ENCODE data around the gene UGT1A6. TPM values are rescaled to one million over a fixed set of nuclear protein-coding genes. Genes with fewer than 3 reads are reported as not detected.
"Not testable (repeated sequence)": the region's sequence is repeated elsewhere in the genome, so short reads cannot be mapped to it uniquely, and the experiment has no call there.

The UGT1A6 gene
- total RNA-seq, 1 donor from 2014 or later: not detected

GRCh38 chr2:233691443-233692433, 952 bp upstream of the UGT1A6 start:
- H3K27ac Mint-ChIP-seq: no peak overlapping the region

DNA sequence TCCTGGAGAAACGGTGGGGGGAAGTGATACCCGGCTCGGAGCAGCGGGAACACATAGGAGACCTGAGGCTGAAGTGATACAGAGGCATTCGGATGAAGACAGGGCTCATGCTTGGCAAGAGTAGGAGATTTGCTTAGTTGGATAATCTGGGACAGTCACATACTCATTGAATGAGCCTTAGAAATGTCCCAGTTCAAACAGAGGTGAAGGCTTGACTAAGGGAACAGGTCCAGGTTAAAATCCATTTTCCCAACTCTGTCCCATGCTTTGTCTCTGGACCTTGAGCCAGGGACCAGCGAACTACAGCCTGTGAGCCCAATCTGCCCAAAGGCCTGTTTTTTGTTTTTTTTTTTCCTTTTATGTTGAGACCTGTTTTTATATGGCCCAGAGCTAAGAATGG, 1.3 kb downstream of the UGT1A6 start:
- Mint-ChIP-seq H3K9me3 (ENCODE audit: low read depth) (no peaks in the 10 kb centered on the region), H3K4me1 (ENCODE audit: low read depth) (peaks cover 11% of the 10 kb centered on the region), H3K27ac (peak overlapping the region; percentile 43), H3K36me3 (ENCODE audit: insufficient read depth) (no peaks in the 10 kb centered on the region), H3K27me3 (no peaks in the 10 kb centered on the region), H3K4me3 (ENCODE audit: low read depth) (no peak overlapping the region)
- no peak for DNase-seq (ENCODE audit: low spot score, unreplicated experiment)
- no peak for TF ChIP-seq CTCF (IDR thresholded peaks at IDR 0.05; ENCODE audit: unreplicated experiment)

More at GRCh38 chr2:233691443-233692433, 952 bp upstream of the UGT1A6 start:
- TF ChIP-seq CTCF (IDR thresholded peaks at IDR 0.05; ENCODE audit: unreplicated experiment): no peak
- peaks cover 3% of the 10 kb centered on the region for H3K9me3 Mint-ChIP-seq (ENCODE audit: low read depth)
- no peak for DNase-seq (ENCODE audit: low spot score, unreplicated experiment)
- H3K36me3 Mint-ChIP-seq (ENCODE audit: insufficient read depth): no peaks in the 10 kb centered on the region
- peaks cover 11% of the 10 kb centered on the region for H3K4me1 Mint-ChIP-seq (ENCODE audit: low read depth)
- H3K4me3 Mint-ChIP-seq (ENCODE audit: low read depth): no peak overlapping the region
- no peaks in the 10 kb centered on the region for H3K27me3 Mint-ChIP-seq

DNA sequence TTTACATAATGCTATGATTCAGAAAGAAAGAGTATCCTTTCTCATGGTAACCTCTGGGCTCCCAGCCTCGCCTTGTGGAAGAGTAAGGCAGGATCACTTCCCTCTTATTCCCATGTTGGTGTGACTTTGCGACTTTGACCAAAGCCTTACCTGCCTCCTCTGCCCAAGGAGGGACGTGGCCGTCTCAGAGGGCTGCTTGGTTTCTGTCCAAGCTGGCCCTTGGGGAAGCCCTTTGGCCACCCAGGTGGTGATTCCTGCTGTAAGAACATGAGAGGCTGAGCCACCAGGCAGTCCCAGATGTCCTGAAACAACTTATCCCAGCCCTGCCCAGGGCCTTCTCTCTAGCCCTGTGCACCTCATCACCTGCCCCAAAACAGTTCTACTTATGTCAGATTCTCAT, 6.0 kb downstream of the UGT1A6 start:
- DNase-seq (ENCODE audit: low spot score, unreplicated experiment): no peak
- no peak for TF ChIP-seq CTCF (IDR thresholded peaks at IDR 0.05; ENCODE audit: unreplicated experiment)
- Mint-ChIP-seq H3K27me3 (no peaks in the 10 kb centered on the region), H3K4me3 (ENCODE audit: low read depth) (no peak overlapping the region), H3K4me1 (ENCODE audit: low read depth) (no peaks in the 10 kb centered on the region), H3K36me3 (ENCODE audit: insufficient read depth) (no peaks in the 10 kb centered on the region), H3K9me3 (ENCODE audit: low read depth) (peaks cover 11% of the 10 kb centered on the region), H3K27ac (no peak overlapping the region)

DNA sequence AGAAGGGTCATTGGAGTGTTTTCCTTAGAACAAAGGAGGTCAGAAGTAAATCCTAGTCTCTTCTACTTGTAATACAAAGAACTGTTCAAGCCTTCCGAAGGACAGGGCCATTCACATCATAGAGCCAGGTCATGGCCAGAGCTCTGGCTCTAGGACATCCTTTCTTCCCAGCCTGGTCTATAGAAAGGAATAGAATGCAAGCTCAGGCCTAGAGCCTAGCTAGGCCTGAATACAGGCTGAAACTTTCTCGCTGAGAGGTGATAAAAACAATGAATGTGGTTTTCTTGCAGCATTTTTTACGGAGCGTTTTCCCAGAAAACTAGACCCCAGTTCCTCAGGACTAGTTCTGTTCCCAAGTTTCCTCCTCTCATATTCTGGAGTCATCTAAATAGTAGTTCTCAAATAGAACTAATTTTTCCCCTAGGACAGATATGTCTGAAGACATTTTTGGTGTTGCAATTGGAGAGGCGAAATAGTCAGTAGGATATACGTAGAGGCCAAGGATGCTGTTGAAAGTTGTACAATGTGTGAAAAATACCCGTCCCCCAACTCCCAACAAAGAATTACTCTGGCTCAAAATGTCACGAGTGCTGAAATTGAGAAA, 6.8 kb downstream of the UGT1A6 start:
- no peak for DNase-seq (ENCODE audit: low spot score, unreplicated experiment)
- Mint-ChIP-seq H3K27me3 (no peaks in the 10 kb centered on the region), H3K27ac (peak overlapping the region; percentile 56), H3K9me3 (ENCODE audit: low read depth) (peaks cover 11% of the 10 kb centered on the region), H3K4me3 (ENCODE audit: low read depth) (no peak overlapping the region), H3K4me1 (ENCODE audit: low read depth) (no peaks in the 10 kb centered on the region), H3K36me3 (ENCODE audit: insufficient read depth) (no peaks in the 10 kb centered on the region)
- TF ChIP-seq CTCF (IDR thresholded peaks at IDR 0.05; ENCODE audit: unreplicated experiment): no peak

DNA sequence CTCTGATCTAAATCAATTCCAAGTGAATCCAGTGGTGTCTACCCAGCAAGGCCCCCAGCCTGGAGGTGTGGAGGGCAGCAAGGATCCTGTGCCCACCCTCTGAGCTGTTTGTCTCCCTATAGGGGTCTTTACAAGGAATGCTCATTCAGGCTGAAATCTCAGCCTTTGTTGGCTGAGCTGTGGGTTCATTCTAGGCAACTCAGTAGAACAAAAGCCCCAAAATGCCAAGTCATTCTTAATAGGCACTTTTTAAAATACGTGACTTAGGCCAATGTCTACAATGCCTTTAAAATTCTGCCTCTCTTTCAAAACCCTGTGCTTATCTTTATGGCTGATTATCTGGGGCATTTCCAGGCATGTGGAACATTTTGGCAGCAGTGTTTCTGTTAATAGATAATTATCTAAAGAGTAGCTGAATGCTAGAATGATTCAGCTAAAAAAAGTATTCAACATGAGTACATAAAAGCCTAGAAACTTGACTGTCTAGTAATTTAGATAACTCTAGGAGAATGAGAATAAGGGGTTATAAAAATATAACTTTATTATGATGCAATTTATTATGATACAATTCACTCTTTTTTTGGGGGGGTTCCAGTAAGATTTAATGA, 7.4 kb downstream of the UGT1A6 start:
- DNase-seq (ENCODE audit: low spot score, unreplicated experiment): no peak
- peak overlapping the region; percentile 56 for H3K27ac Mint-ChIP-seq
- no peaks in the 10 kb centered on the region for H3K27me3 Mint-ChIP-seq
- no peaks in the 10 kb centered on the region for H3K4me1 Mint-ChIP-seq (ENCODE audit: low read depth)
- no peaks in the 10 kb centered on the region for H3K36me3 Mint-ChIP-seq (ENCODE audit: insufficient read depth)
- TF ChIP-seq CTCF (IDR thresholded peaks at IDR 0.05; ENCODE audit: unreplicated experiment): no peak
- H3K9me3 Mint-ChIP-seq (ENCODE audit: low read depth): peaks cover 11% of the 10 kb centered on the region
- no peak overlapping the region for H3K4me3 Mint-ChIP-seq (ENCODE audit: low read depth)

DNA sequence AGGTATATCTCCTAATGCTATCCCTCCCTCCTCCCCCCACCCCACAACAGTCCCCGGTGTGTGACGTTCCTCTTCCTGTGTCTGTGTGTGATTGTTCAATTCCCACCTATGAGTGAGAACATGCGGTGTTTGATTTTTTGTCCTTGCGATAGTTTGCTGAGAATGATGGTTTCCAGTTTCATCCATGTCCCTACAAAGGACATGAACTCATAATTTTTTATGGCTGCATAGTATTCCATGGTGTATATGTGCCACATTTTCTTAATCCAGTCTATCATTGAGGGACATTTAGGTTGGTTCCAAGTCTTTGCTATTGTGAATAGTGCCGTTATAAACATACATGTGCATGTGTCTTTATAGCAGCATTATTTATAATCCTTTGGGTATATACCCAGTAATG, 8.2 kb downstream of the UGT1A6 start:
- H3K27me3 Mint-ChIP-seq; H3K4me3 Mint-ChIP-seq (ENCODE audit: low read depth); DNase-seq (ENCODE audit: low spot score, unreplicated experiment); H3K36me3 Mint-ChIP-seq (ENCODE audit: insufficient read depth); H3K4me1 Mint-ChIP-seq (ENCODE audit: low read depth): not testable (repeated sequence)
- H3K9me3 Mint-ChIP-seq (ENCODE audit: low read depth): peaks cover 11% of the 10 kb centered on the region
- peak overlapping the region; percentile 79 for H3K27ac Mint-ChIP-seq

All from progenitor cell of endocrine pancreas (in vitro differentiated cells).